ENCODE measurements around the gene ABCC4.
A peak's percentile ranks its signal among the peaks of the same experiment; 100 is the strongest.

The ABCC4 gene

DNA sequence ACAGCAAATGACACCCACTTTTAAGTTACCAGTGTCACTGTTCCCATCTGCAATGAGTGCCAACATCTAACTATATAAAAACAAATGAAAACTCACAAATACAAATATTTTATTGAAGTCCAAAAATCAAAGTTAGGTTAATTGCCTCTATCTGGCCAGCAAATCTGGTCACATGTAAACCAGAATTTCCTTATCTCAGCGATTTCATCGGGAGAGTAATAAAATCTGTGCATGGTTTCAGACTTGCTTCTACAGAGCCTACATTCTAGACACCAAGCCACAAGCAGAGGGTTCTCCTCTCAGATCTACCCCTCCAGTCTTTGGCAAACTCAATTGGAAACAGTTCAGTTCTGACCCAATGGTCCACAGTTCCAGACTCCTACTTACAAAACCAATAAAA lies 189.6 kb downstream of the ABCC4 start:
- in situ Hi-C loops (cut with HindIII; ENCODE audit: low sequenced_read_pairs): no loop called here
- TF ChIP-seq, protein P1, sequence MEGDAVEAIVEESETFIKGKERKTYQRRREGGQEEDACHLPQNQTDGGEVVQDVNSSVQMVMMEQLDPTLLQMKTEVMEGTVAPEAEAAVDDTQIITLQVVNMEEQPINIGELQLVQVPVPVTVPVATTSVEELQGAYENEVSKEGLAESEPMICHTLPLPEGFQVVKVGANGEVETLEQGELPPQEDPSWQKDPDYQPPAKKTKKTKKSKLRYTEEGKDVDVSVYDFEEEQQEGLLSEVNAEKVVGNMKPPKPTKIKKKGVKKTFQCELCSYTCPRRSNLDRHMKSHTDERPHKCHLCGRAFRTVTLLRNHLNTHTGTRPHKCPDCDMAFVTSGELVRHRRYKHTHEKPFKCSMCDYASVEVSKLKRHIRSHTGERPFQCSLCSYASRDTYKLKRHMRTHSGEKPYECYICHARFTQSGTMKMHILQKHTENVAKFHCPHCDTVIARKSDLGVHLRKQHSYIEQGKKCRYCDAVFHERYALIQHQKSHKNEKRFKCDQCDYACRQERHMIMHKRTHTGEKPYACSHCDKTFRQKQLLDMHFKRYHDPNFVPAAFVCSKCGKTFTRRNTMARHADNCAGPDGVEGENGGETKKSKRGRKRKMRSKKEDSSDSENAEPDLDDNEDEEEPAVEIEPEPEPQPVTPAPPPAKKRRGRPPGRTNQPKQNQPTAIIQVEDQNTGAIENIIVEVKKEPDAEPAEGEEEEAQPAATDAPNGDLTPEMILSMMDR (IDR thresholded peaks at IDR 0.05; ENCODE audit: low read depth, low read length): no peak

DNA sequence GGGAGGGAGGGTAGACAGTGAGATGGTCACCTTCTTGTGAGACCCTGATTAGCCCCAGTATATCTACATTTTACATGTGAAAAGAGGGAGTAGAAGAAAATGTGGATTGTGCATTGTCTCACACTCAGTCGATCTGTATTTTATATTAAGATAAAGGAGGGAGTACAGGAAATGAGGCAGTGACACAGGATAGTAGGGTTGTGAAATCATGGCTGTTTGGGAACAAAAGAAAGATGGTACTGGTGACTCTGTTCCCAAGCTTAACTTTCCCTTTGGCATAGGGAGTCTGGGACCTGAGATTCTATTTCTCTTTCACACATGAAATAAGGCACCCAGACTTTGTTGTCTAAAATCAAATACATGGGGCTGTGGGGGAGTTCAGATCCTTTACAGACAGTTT lies 194.7 kb downstream of the ABCC4 start:
- in situ Hi-C loops (cut with HindIII; ENCODE audit: low sequenced_read_pairs): no loop called here
- TF ChIP-seq, protein P1 (IDR thresholded peaks at IDR 0.05; ENCODE audit: low read depth, low read length): no peak

More for the DNA sequence above, 189.6 kb downstream of the ABCC4 start:
- H3K4me3 ChIP-seq (ENCODE audit: low read depth, low read length): no peak overlapping the region
- no peak for DNase-seq (ENCODE audit: low read depth, low spot score)

DNA sequence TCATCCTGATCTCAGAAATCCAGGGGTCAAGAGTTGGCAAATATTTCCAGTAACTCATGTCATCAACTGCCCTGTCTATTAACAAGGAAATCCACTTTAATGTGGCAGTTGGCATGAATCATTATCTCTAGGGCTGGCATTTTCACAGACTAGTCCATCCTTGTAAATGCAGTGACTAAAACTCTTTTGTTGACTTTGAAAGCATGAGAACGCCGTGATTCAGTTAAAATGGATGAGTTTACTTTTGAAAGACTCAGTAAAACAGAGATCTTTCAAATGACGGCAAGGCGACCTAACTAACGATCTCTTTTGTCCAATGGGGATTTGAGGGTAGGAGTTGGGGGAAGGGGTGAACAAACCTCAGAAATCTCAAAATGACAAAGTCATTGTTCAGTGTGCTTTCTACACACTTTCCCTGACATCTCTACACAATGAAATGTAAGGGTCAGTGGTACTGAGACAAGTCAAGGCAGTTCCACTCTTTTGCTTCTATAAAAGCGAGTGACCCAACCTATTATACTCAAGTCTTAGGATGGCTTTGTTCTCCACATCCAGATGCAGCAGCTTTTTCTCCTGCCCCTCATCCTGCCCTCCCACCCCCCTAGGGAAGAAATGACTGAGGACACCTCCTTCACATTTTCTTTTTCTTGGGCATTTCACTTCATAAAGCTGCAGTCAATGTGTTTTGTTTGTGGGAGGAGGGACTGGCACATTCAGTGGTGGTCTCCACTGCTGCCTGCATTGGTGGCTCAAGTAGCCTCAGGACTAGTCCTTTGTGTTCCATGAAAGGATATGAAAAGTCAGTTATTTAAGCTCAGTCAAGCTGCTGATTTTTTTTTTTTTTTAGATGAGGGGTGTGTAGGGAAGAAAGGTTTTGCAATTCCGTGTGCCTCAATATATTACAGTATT lies 200.5 kb downstream of the ABCC4 start:
- TF ChIP-seq, protein P1 (IDR thresholded peaks at IDR 0.05; ENCODE audit: low read depth, low read length): no peak
- H3K4me3 ChIP-seq (ENCODE audit: low read depth, low read length): no peak overlapping the region
- in situ Hi-C loops (cut with HindIII; ENCODE audit: low sequenced_read_pairs): no loop called here
- peak; percentile 84 for DNase-seq (ENCODE audit: low read depth, low spot score)

More for the DNA sequence above, 194.7 kb downstream of the ABCC4 start:
- H3K4me3 ChIP-seq (ENCODE audit: low read depth, low read length): no peak overlapping the region
- DNase-seq (ENCODE audit: low read depth, low spot score): no peak

DNA sequence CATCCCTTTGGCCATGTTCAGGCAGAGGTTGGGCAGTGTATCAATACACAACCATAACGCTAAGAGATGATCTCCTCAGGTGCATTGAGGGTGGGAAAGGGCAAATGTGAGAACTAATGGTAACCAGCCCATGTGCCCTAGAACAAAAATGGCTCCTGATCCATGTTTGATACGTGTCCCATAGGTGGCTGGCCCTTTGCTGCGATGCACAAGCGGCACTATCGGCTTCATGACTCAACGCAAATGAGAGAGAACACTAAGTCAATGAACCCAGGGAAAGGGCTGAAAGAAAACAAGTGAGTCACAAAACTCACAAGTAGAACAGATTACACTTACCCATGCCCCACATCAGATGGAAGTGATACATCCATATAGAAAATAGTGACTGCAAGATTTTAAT lies 201.7 kb downstream of the ABCC4 start:
- DNase-seq (ENCODE audit: low read depth, low spot score): peak; percentile 82
- in situ Hi-C loops (cut with HindIII; ENCODE audit: low sequenced_read_pairs): no loop called here
- TF ChIP-seq, protein P1 (IDR thresholded peaks at IDR 0.05; ENCODE audit: low read depth, low read length): no peak
- H3K4me3 ChIP-seq (ENCODE audit: low read depth, low read length): no peak overlapping the region

DNA sequence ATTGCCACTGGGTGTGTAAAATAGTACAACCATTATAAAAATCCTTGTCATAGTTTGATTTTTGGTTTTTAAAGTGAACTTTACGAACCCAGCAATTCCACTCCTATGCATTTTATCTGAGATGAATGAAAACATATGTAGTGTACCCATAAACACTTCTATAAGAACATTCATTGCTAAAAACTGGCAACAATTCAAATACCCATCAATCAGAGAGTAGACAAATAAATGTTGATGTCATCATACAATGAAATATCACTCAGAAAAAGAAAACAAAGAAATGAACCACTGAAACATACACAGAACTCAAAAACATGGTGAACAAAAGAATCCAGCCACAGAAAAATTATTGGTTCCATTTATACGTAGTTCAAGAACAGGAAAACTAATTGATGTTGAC lies 202.3 kb downstream of the ABCC4 start:
- in situ Hi-C loops (cut with HindIII; ENCODE audit: low sequenced_read_pairs): no loop called here
- TF ChIP-seq, protein P1 (IDR thresholded peaks at IDR 0.05; ENCODE audit: low read depth, low read length): no peak

DNA sequence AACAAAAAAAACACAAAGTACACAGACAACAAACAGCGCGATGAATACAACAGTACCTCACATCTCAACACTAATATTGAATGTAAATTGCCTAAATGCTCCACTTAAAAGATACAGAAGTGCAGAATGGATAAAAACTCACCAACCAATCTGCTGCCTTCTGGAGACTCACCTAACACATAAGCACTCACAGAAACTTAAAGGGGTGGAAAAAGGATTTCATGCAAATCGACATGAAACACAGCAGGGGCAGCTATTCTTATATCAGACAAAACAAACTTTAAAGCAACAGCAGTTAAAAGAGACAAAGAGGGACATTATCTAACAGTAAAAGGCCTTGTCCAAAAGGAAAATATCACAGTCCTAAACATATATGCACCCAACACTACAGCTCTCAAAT lies 209.5 kb downstream of the ABCC4 start:
- TF ChIP-seq, protein P1 (IDR thresholded peaks at IDR 0.05; ENCODE audit: low read depth, low read length): no peak
- DNase-seq (ENCODE audit: low read depth, low spot score): no peak
- in situ Hi-C loops (cut with HindIII; ENCODE audit: low sequenced_read_pairs): no loop called here
- H3K4me3 ChIP-seq (ENCODE audit: low read depth, low read length): no peak overlapping the region

More for the DNA sequence above, 202.3 kb downstream of the ABCC4 start:
- no peak overlapping the region for H3K4me3 ChIP-seq (ENCODE audit: low read depth, low read length)
- DNase-seq (ENCODE audit: low read depth, low spot score): no peak

Data from astrocyte of the spinal cord (primary cell).